Panc1 (cell line): Measurements from ENCODE around the gene CDC45. TPM values are rescaled to one million over a fixed set of nuclear protein-coding genes. Genes with fewer than 3 reads are reported as not detected.
A peak's percentile ranks its signal among the peaks of the same experiment; 100 is the strongest.

Source experiments
- ATAC-seq: fragments of 200-7000 bp; cut with Tn5 transposase; 2 replicates; pipeline ENCODE4 v1.9.1; 2020; ENCODE audit warnings: mild to moderate bottlenecking, moderate library complexity
- BruUV-seq: library from RNA; stranded (reverse); fragments of 400-500 nt; replicated peaks from 2 replicates; lab custom pipeline; 2021; lab: Mats Ljungman, UMichigan
- CTCF ChIA-PET: fragments of 300-600 bp; sonication (Branson Sonifier 250); formaldehyde crosslinking; loops from one replicate; lab custom pipeline; 2022; ENCODE audit warnings: antibody characterized with exemption; lab: Charles Lee
- POLR2A ChIA-PET: fragments of 300-600 bp; sonication (Branson Sonifier 250); formaldehyde crosslinking; loops from one replicate; lab custom pipeline; 2022; ENCODE audit warnings: antibody characterized with exemption; lab: Charles Lee
- DNase-seq: peaks from one replicate; pipeline ENCODE4 v3.0.0-alpha.2; 2010; ENCODE audit warnings: low read depth, low spot score
- H3K27ac ChIP-seq: 2 replicates; pipeline ENCODE4 v1.5.1; 2011; ENCODE audit warnings: mild to moderate bottlenecking, low read length, inconsistent platforms
- H3K27me3 ChIP-seq: fragments of 200-500 bp; sonication (Bioruptor generic); 2 replicates; pipeline ENCODE4 v1.6.0; 2014; ENCODE audit warnings: low read length, inconsistent platforms; ENCODE audit not compliant: control insufficient read depth, insufficient read depth
- H3K36me3 ChIP-seq: fragments of 200-500 bp; sonication (Bioruptor generic); 2 replicates; pipeline ENCODE4 v1.5.1; 2014; ENCODE audit warnings: inconsistent platforms, mild to moderate bottlenecking, low read length, moderate library complexity; ENCODE audit not compliant: control insufficient read depth, insufficient read depth
- H3K4me1 ChIP-seq: 2 replicates; pipeline ENCODE4 v1.5.1; 2011; ENCODE audit warnings: inconsistent platforms, mild to moderate bottlenecking, low read length, moderate library complexity; ENCODE audit not compliant: control insufficient read depth, insufficient read depth
- H3K4me3 ChIP-seq, 2 experiments: 2 replicates each; pipeline ENCODE4 v1.5.1; 2011 to 2012; ENCODE audit warnings: low read depth in 2 of 2, low read length in 2 of 2, mild to moderate bottlenecking in 2 of 2, inconsistent platforms in 1 of 2, moderate library complexity in 1 of 2
- H3K9me3 ChIP-seq: fragments of 200-500 bp; sonication (Bioruptor generic); 2 replicates; pipeline ENCODE4 v1.5.1; 2014; ENCODE audit warnings: low read depth, mild to moderate bottlenecking, inconsistent platforms, low read length, moderate library complexity; ENCODE audit not compliant: control insufficient read depth, insufficient read depth
- CTCF ChIP-seq: fragments of 450-650 bp; IDR thresholded peaks from 2 replicates; pipeline ENCODE4 v1.5.1; 2017; ENCODE audit warnings: mild to moderate bottlenecking
- POLR2AphosphoS5 ChIP-seq: IDR thresholded peaks from 2 replicates; pipeline ENCODE4 v1.6.1; 2012; ENCODE audit warnings: mild to moderate bottlenecking, low read depth, low read length, moderate library complexity
- REST ChIP-seq, 2 experiments: IDR thresholded peaks; 2 replicates each; pipeline ENCODE4 v1.6.1; 2011 to 2012; ENCODE audit warnings: low read depth in 2 of 2, control low read depth in 1 of 2, low read length in 1 of 2, mild to moderate bottlenecking in 1 of 2, moderate library complexity in 1 of 2; ENCODE audit not compliant: insufficient read depth in 1 of 2
- SIN3A ChIP-seq: IDR thresholded peaks from 2 replicates; pipeline ENCODE4 v1.6.1; 2012; ENCODE audit warnings: low read depth, mild to moderate bottlenecking, low read length, moderate library complexity, borderline replicate concordance; ENCODE audit not compliant: insufficient read depth
- TCF7L2 ChIP-seq: IDR thresholded peaks from 2 replicates; pipeline ENCODE4 v1.6.1; 2011; ENCODE audit warnings: mild to moderate bottlenecking, low read depth, low read length, inconsistent platforms
- in situ Hi-C: cut with HindIII; loops from 2 replicates; pipeline ENCODE4 v1.10.0; 2016; ENCODE audit warnings: low sequenced_read_pairs, low pct_unique_long_range_greater_than_20kb
- intact Hi-C: fragments of 100-400 bp; cut with micrococcal nuclease; formaldehyde crosslinking; loops from one replicate; pipeline ENCODE4 v1.10.0; 2022; ENCODE audit not compliant: unreplicated experiment
- total RNA-seq: library from RNA; stranded (reverse); gene quantifications from one replicate; pipeline ENCODE4 v1.2.1, GENCODE V29; 2021; ENCODE audit not compliant: unreplicated experiment

CDC45 gene
- total RNA-seq, 1 experiment from 2014 or later: 26.1 TPM

- Histone ChIP-seq H3K36me3 (no peaks in the 10 kb centered on the region), H3K9me3 (no peaks in the 10 kb centered on the region), H3K27ac (no peak overlapping the region), H3K4me3 (no peak overlapping the region), H3K4me1 (no peaks in the 10 kb centered on the region), H3K27me3 (no peaks in the 10 kb centered on the region)
- peak; percentile 84 for ATAC-seq
- no peak for DNase-seq
- intact Hi-C loops (no loop called here), in situ Hi-C loops (no loop called here)
- ChIA-PET CTCF (interaction anchor here (0.6 kb wide), 2 partner anchors 57 to 376 kb away, joined by 3 to 6 read pairs; no protein-coding TSS in a partner anchor), POLR2A (no interaction called here)
- no peak for TF ChIP-seq POLR2AphosphoS5
- TF ChIP-seq TCF7L2: no peak
- TF ChIP-seq SIN3A: no peak
- TF ChIP-seq REST (IDR thresholded peaks at IDR 0.05; ENCODE audit: insufficient read depth in 1 of 2, low read depth in 2 of 2, low read length in 1 of 2): no peak
- TF ChIP-seq CTCF: no peak
- BruUV-seq: no TSS peak
Observed at GRCh38 chr22:19554834-19555404, 75.2 kb downstream of the CDC45 start.

GRCh38 chr22:19555651-19556050 lies 75.9 kb downstream of the CDC45 start:
- in situ Hi-C loops: no loop called here
- no peaks in the 10 kb centered on the region for H3K4me1 ChIP-seq
- no peak for ATAC-seq
- ChIA-PET CTCF (interaction anchor here (0.6 kb wide), 1 partner anchor 56 kb away, joined by 6 read pairs; no protein-coding TSS in a partner anchor), POLR2A (no interaction called here)
- BruUV-seq: no TSS peak
- no peaks in the 10 kb centered on the region for H3K9me3 ChIP-seq
- no peaks in the 10 kb centered on the region for H3K27me3 ChIP-seq
- no peak overlapping the region for H3K27ac ChIP-seq
- no peak overlapping the region for H3K4me3 ChIP-seq
- no peak for DNase-seq
- TF ChIP-seq SIN3A (no peak), REST (IDR thresholded peaks at IDR 0.05; ENCODE audit: insufficient read depth in 1 of 2, low read depth in 2 of 2, low read length in 1 of 2) (no peak), TCF7L2 (no peak), CTCF (no peak), POLR2AphosphoS5 (no peak)
- intact Hi-C loops: no loop called here
- H3K36me3 ChIP-seq: no peaks in the 10 kb centered on the region
